Pons (tissue), 1 donor: ENCODE measurements around the gene RPL35.

Source experiments
- DNase-seq: peaks from one replicate; pipeline ENCODE4 v3.0.0-alpha.2; 2016; ENCODE audit warnings: low spot score

Gene RPL35

GRCh38 chr9:124818431-124819281 is 43.1 kb downstream of the RPL35 start:
- no peak for DNase-seq

GRCh38 chr9:124815601-124816000 is 46.2 kb downstream of the RPL35 start:
- no peak for DNase-seq

GRCh38 chr9:124814164-124814535 is 47.6 kb downstream of the RPL35 start:
- no peak for DNase-seq

DNA sequence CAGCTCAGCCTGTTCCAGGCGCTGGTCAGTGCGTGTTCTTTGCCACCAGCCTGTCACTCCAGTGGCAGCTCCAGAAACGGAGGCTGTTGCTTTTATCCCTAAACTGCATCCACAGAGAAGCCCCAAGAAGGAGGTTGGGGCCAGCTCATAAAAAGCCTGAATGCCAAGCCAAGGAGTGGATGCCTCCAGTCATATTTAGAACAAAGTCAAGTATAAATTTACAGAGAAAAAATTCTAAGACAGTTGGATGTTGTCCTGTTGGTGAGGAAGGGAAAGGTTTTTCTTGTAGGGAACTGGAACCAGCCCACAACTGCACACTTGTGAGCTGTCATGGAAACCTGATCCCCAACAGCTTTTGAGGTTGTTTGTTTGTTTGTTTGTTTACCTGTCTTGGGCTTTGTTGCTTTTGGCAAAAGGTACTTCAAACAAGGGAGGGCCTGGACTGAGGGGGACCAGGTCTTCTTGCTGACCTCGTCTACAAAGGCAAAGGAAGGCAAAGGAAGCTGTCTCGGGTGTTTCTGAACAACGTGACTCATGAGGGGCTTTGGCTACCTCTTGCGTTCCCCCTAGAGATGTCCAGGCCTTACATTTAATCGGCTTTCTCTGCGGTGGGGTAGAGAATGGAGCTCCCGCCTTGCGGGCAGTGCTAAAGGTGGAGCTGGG is 48.1 kb downstream of the RPL35 start:
- no peak for DNase-seq

GRCh38 chr9:124813041-124813440 is 48.7 kb downstream of the RPL35 start:
- DNase-seq, result no peak

- no peak for DNase-seq
These were observed 49.3 kb downstream of the RPL35 start for GRCh38 chr9:124812441-124812876.

DNA sequence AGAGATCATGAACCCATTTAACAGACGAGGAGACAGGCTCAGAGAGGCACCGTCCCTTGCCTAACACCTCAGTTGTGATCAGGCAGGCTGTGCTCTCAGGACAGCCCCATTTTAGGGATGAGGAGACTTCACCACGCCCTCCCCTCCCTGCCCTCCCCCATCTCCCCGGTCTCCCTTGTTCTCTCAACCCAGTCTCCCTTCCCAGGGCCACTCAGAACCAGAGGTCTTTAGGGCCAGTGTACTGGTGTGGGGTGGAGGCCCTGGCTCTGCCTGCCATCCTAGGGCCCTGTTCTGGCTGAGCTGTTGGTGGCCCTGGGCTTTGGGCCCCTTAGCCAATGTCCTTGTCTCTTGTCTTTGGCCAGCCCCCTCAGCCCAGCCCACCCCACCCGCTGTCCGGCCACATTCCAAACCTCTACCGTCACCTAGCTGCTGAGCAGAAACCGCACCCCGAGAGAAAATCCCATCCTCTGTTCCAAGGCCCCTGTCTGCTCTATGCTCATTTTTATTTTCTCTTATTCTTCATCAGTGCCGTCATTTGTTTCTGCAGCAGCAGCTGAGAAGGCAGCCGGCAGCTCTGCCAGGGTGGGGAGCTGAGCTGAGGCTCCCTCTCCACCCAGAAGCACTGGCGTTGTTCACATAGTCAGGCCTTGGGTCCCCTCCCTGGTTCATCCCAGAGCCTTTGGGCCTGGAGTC is 50.9 kb downstream of the RPL35 start:
- no peak for DNase-seq

- no peak for DNase-seq
These were observed 51.8 kb downstream of the RPL35 start for GRCh38 chr9:124809741-124810500.

- no peak for DNase-seq
These were observed 52.5 kb downstream of the RPL35 start for GRCh38 chr9:124809211-124809610.

- DNase-seq, result no peak
These were observed 53.4 kb downstream of the RPL35 start for GRCh38 chr9:124808246-124808956.
